Measurements from ENCODE around the gene MRPL12.

The MRPL12 gene

GRCh38 chr17:81686614-81687013, 16.6 kb upstream of the MRPL12 start:
- no peak overlapping the region for H3K4me3 ChIP-seq (ENCODE audit: low read depth, low read length)
- no peak for DNase-seq (ENCODE audit: low read depth)
- TF ChIP-seq CTCF (IDR thresholded peaks at IDR 0.05; ENCODE audit: control insufficient read depth, extremely low read depth, insufficient read depth), result no peak

GRCh38 chr17:81687770-81688541, 15.2 kb upstream of the MRPL12 start:
- no peak overlapping the region for H3K4me3 ChIP-seq (ENCODE audit: low read depth, low read length)
- TF ChIP-seq CTCF (IDR thresholded peaks at IDR 0.05; ENCODE audit: control insufficient read depth, extremely low read depth, insufficient read depth), result no peak
- no peak for DNase-seq (ENCODE audit: low read depth)

- no peak for DNase-seq (ENCODE audit: low read depth)
- no peak overlapping the region for H3K4me3 ChIP-seq (ENCODE audit: low read depth, low read length)
- no peak for TF ChIP-seq CTCF (IDR thresholded peaks at IDR 0.05; ENCODE audit: control insufficient read depth, extremely low read depth, insufficient read depth)
Observed at GRCh38 chr17:81688616-81689015, 14.6 kb upstream of the MRPL12 start.

- no peak overlapping the region for H3K4me3 ChIP-seq (ENCODE audit: low read depth, low read length)
- no peak for TF ChIP-seq CTCF (IDR thresholded peaks at IDR 0.05; ENCODE audit: control insufficient read depth, extremely low read depth, insufficient read depth)
- DNase-seq (ENCODE audit: low read depth), result no peak
Observed at GRCh38 chr17:81690066-81690465, 13.1 kb upstream of the MRPL12 start.

GRCh38 chr17:81690549-81690948, 12.6 kb upstream of the MRPL12 start:
- no peak for TF ChIP-seq CTCF (IDR thresholded peaks at IDR 0.05; ENCODE audit: control insufficient read depth, extremely low read depth, insufficient read depth)
- no peak for DNase-seq (ENCODE audit: low read depth)
- H3K4me3 ChIP-seq (ENCODE audit: low read depth, low read length), result no peak overlapping the region

- TF ChIP-seq CTCF (IDR thresholded peaks at IDR 0.05; ENCODE audit: control insufficient read depth, extremely low read depth, insufficient read depth), result no peak
- DNase-seq (ENCODE audit: low read depth), result no peak
- no peak overlapping the region for H3K4me3 ChIP-seq (ENCODE audit: low read depth, low read length)
Observed at GRCh38 chr17:81691196-81691595, 12.0 kb upstream of the MRPL12 start.

- no peak for DNase-seq (ENCODE audit: low read depth)
- H3K4me3 ChIP-seq (ENCODE audit: low read depth, low read length), result no peak overlapping the region
- TF ChIP-seq CTCF (IDR thresholded peaks at IDR 0.05; ENCODE audit: control insufficient read depth, extremely low read depth, insufficient read depth), result no peak
Observed at GRCh38 chr17:81691608-81692007, 11.6 kb upstream of the MRPL12 start.

All from LNCaP clone FGC (cell line).